Peyer's patch (tissue), 4 donors: ENCODE results near the gene ANKRD50. TPM values are rescaled to one million over a fixed set of nuclear protein-coding genes. Genes with fewer than 3 reads are reported as not detected.

Experiments used
- DNase-seq, 3 donors: peaks; one replicate each; pipeline ENCODE4 v3.0.0-alpha.2; 2017 to 2019
- H3K27ac ChIP-seq, 4 donors: fragments of 200-600 bp; sonication (generic); one replicate each; pipeline ENCODE4 v1.5.1; 2016 to 2019
- H3K27me3 ChIP-seq, 2 donors: fragments of 200-600 bp; sonication (generic); one replicate each; pipeline ENCODE4 v1.5.1; 2019
- H3K36me3 ChIP-seq, 3 donors: fragments of 200-600 bp; sonication (generic); one replicate each; pipeline ENCODE4 v1.5.1; 2016 to 2019
- H3K4me1 ChIP-seq, 4 donors: fragments of 200-600 bp; sonication (generic); one replicate each; pipeline ENCODE4 v1.5.1; 2016 to 2019
- H3K4me3 ChIP-seq, 4 donors: fragments of 200-600 bp; sonication (generic); 1 replicate in 3 of 4; 2 replicates in 1 of 4; pipeline ENCODE4 v1.5.1; 2016 to 2019; ENCODE audit warnings: mild to moderate bottlenecking in 1 of 4
- H3K9me3 ChIP-seq, 4 donors: fragments of 200-600 bp; sonication (generic); one replicate each; pipeline ENCODE4 v1.5.1; 2016 to 2019; ENCODE audit warnings: mild to moderate bottlenecking in 1 of 4
- CTCF ChIP-seq, 6 experiments: fragments of 450-650 bp in 4 of 6; fragments of 200-600 bp in 2 of 6; sonication (generic) in 1 of 6; IDR thresholded peaks; one replicate each; pipeline ENCODE4 v1.5.1; 2017 to 2019; ENCODE audit warnings: antibody characterized with exemption in 6 of 6, mild to moderate bottlenecking in 3 of 6, moderate library complexity in 1 of 6
- POLR2A ChIP-seq, 2 donors: fragments of 450-650 bp; IDR thresholded peaks; one replicate each; pipeline ENCODE4 v1.5.1; 2017; ENCODE audit warnings: antibody characterized with exemption in 2 of 2, mild to moderate bottlenecking in 2 of 2, moderate library complexity in 2 of 2
- total RNA-seq, 4 donors: library from RNA; depleted of rRNA; stranded (reverse); fragments of >200 nt; gene quantifications; one replicate each; pipeline ENCODE4 v1.1.0, GENCODE V29; 2016

Gene ANKRD50
- total RNA-seq, 4 donors from 2014 or later, result 9.6 to 16.1 (median 12.3) TPM

GRCh38 chr4:124691801-124692200 is 20.7 kb downstream of the ANKRD50 start:
- no peaks in the 10 kb centered on the region for H3K36me3 ChIP-seq
- no peak for DNase-seq
- no peak overlapping the region for H3K4me3 ChIP-seq
- no peaks in the 10 kb centered on the region for H3K4me1 ChIP-seq
- no peaks in the 10 kb centered on the region for H3K9me3 ChIP-seq
- no peaks in the 10 kb centered on the region for H3K27me3 ChIP-seq
- no peak for TF ChIP-seq CTCF (IDR thresholded peaks at IDR 0.05)
- no peak for TF ChIP-seq POLR2A (IDR thresholded peaks at IDR 0.05)
- no peak overlapping the region for H3K27ac ChIP-seq

GRCh38 chr4:124686279-124686678 is 26.3 kb downstream of the ANKRD50 start:
- H3K27me3 ChIP-seq, result no peaks in the 10 kb centered on the region
- no peak overlapping the region for H3K27ac ChIP-seq
- H3K36me3 ChIP-seq, result no peaks in the 10 kb centered on the region
- no peak overlapping the region for H3K4me3 ChIP-seq
- DNase-seq, result no peak
- TF ChIP-seq CTCF (IDR thresholded peaks at IDR 0.05) (no peak), POLR2A (IDR thresholded peaks at IDR 0.05) (no peak)
- H3K4me1 ChIP-seq, result no peaks in the 10 kb centered on the region
- no peaks in the 10 kb centered on the region for H3K9me3 ChIP-seq

GRCh38 chr4:124685851-124686250 is 26.7 kb downstream of the ANKRD50 start:
- no peaks in the 10 kb centered on the region for H3K9me3 ChIP-seq
- H3K4me3 ChIP-seq, result no peak overlapping the region
- no peaks in the 10 kb centered on the region for H3K27me3 ChIP-seq
- TF ChIP-seq CTCF (IDR thresholded peaks at IDR 0.05) (no peak), POLR2A (IDR thresholded peaks at IDR 0.05) (no peak)
- no peak for DNase-seq
- H3K4me1 ChIP-seq, result no peaks in the 10 kb centered on the region
- no peaks in the 10 kb centered on the region for H3K36me3 ChIP-seq
- no peak overlapping the region for H3K27ac ChIP-seq

- Histone ChIP-seq H3K27me3 (no peaks in the 10 kb centered on the region), H3K4me3 (no peak overlapping the region), H3K9me3 (no peaks in the 10 kb centered on the region), H3K4me1 (no peaks in the 10 kb centered on the region), H3K27ac (no peak overlapping the region), H3K36me3 (no peaks in the 10 kb centered on the region)
- no peak for DNase-seq
- TF ChIP-seq POLR2A (IDR thresholded peaks at IDR 0.05) (no peak), CTCF (IDR thresholded peaks at IDR 0.05) (no peak)
Measured at GRCh38 chr4:124684301-124684700, 28.2 kb downstream of the ANKRD50 start.

- H3K36me3 ChIP-seq, result peaks cover 0 to 6% (median 0%) of the 10 kb centered on the region in 3 donors
- H3K4me1 ChIP-seq, result no peaks in the 10 kb centered on the region
- no peak overlapping the region for H3K4me3 ChIP-seq
- H3K9me3 ChIP-seq, result no peaks in the 10 kb centered on the region
- H3K27me3 ChIP-seq, result no peaks in the 10 kb centered on the region
- DNase-seq, result no peak
- no peak for TF ChIP-seq CTCF (IDR thresholded peaks at IDR 0.05)
- no peak for TF ChIP-seq POLR2A (IDR thresholded peaks at IDR 0.05)
- H3K27ac ChIP-seq, result no peak overlapping the region
Measured at GRCh38 chr4:124682384-124682783, 30.1 kb downstream of the ANKRD50 start.

GRCh38 chr4:124666496-124666895 is 46.0 kb downstream of the ANKRD50 start:
- H3K4me1 ChIP-seq, result no peaks in the 10 kb centered on the region
- no peak for TF ChIP-seq CTCF (IDR thresholded peaks at IDR 0.05)
- no peak overlapping the region for H3K27ac ChIP-seq
- H3K9me3 ChIP-seq, result no peaks in the 10 kb centered on the region
- no peaks in the 10 kb centered on the region for H3K27me3 ChIP-seq
- no peak for DNase-seq
- no peak overlapping the region for H3K4me3 ChIP-seq
- peaks cover 0 to 11% (median 0%) of the 10 kb centered on the region in 3 donors for H3K36me3 ChIP-seq
